Activated CD8-positive, alpha-beta memory T cell treated with anti-CD3 and anti-CD28 coated beads for 36 hours (primary cell): ENCODE results near the gene HEY2. TPM values are rescaled to one million over a fixed set of nuclear protein-coding genes. Genes with fewer than 3 reads are reported as not detected.

Source experiments
- CTCF ChIA-PET: fragments of 350-600 bp; sonication (Branson Sonifier 250); formaldehyde crosslinking; loops from one replicate; lab custom pipeline; 2021; ENCODE audit warnings: antibody characterized with exemption; lab: Charles Lee
- POLR2A ChIA-PET: fragments of 350-600 bp; sonication (Branson Sonifier 250); formaldehyde crosslinking; loops from one replicate; lab custom pipeline; 2021; ENCODE audit warnings: antibody characterized with exemption; lab: Charles Lee
- total RNA-seq, 2 experiments: library from RNA; stranded (reverse); gene quantifications; one replicate each; pipeline ENCODE4 v1.2.3, GENCODE V29; 2021

The HEY2 gene
- total RNA-seq, 2 experiments from 2014 or later: not detected

DNA sequence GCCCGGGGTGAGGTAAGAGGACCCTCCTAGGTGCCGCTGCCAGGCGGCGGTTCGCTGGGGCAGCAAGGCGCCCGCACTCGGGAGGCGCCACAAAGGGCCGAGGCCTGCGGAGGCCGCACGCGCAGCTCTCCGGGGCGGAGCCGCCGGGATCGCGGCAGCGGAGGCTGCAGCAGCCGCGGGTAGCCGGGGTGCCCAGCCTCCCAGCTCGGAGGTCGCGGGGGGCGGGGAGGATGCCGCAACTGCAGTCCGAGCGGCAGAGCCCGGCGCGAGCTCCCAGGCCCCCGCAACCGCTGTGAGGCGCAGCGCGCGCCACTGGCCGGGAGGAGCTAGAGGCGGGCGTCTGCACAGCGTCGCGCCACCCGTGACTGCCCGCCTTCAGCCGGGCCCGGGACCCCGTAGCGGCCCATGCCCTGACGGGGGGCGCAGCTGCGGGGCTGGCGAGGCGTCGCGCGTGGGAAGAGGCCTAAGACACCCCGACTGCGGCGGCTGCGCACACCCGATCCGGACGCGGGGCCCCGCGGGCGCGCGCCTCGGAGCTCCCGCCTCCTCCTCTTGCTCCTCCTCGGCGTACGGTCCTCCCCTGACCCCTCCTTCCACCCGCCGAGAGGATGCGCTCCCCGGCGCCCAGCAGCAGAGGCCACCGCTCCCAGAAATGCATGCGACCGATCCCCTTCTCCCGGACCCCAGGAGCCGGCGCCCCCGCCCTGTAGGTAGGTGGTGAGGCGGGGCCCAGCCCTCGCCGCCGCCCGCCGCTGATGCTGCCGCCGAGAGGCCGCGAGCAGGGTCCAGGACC lies 41.1 kb downstream of the HEY2 start, which contains the start of gene NCOA7:
NCOA7 (plus strand) TSS at position 603 of the 793 bp plus-strand sequence. CDS start 24,395 bp downstream, outside the sequence.
- ChIA-PET CTCF (interaction anchor here (0.7 to 3.7 kb wide), 13 partner anchors 9 to 489 kb away, joined by 3 to 29 read pairs (median 3); partner anchors contain the start of genes HDDC2, HINT3 and TRMT11), POLR2A (interaction anchor here (0.6 to 4.5 kb wide), 11 partner anchors 9 to 490 kb away, joined by 3 to 72 read pairs (median 4); partner anchors contain the start of genes HDDC2, HINT3 and TRMT11)

GRCh38 chr6:125791151-125791819 lies 41.9 kb downstream of the HEY2 start:
- ChIA-PET POLR2A (interaction anchor here (0.6 to 4.5 kb wide), 9 partner anchors 10 to 490 kb away, joined by 3 to 72 read pairs (median 8); partner anchors contain the start of genes HDDC2, HINT3 and TRMT11), CTCF (interaction anchor here (0.7 to 3.7 kb wide), 12 partner anchors 10 to 489 kb away, joined by 3 to 29 read pairs (median 4); partner anchors contain the start of genes HDDC2, HINT3 and TRMT11)

DNA sequence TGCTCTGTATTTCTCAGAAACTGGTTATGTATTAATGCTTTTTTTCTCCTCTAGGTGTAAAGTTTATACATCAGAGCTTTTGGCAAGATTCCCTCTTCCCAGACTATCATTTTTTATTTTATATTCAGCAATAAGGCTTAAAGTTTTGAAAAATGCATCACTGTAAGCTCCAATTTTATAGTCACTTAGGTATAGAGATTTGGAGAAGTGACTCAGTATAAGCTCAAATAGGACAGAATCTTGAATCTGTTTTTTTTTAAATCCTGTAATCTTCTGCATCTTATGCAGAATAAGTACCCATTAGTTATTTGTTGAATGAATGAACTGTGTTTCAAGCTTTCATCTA lies 42.4 kb downstream of the HEY2 start:
- ChIA-PET CTCF (interaction anchor here (0.7 to 3.7 kb wide), 5 partner anchors 11 to 195 kb away, joined by 3 to 29 read pairs (median 7); partner anchors contain the start of genes HINT3 and TRMT11), POLR2A (interaction anchor here (1.0 to 4.5 kb wide), 3 partner anchors 11 to 165 kb away, joined by 3 to 26 read pairs (median 8); partner anchors contain the start of gene HINT3)

DNA sequence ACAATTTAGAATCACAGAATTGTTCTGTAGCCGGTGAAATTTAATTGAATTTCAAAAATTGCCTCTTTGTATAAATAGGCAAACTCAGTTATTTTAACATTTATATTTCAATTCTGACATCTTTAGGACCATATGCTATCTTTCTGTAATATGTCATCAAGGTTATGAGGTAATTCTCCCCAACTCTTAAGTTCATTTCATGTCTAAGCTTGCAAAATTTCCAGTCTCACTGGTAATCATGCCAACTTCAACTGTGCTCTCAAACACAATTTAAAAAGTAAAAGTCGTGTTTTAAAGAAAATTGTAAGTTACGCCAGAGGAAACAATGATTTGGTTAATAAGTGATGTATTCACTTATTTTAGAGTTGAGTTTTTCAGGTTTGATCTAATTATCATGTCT lies 42.7 kb downstream of the HEY2 start:
- CTCF ChIA-PET: interaction anchor here (0.7 to 3.7 kb wide), 4 partner anchors 11 to 165 kb away, joined by 3 to 29 read pairs (median 5); partner anchors contain the start of gene HINT3

DNA sequence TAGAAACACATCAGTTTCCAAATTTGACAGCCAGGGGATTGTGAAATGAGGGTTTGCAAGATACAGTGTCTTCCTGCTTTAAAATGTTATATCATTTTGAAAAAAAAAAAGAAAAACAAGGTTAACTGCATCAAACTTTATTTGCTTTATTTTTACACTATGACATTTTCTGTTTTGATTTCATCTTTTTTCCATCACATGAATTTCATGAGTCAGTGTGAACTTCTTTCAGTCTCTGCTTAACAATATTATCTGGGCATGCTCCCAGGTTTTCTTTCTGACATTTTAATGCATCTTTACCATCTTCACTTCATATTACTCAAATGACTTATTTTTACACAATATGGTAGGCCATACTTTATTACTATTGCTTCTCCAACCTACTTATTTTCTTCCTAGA lies 43.2 kb downstream of the HEY2 start:
- CTCF ChIA-PET: interaction anchor here (2.3 to 3.7 kb wide), 2 partner anchors 12 to 164 kb away, joined by 7 to 29 read pairs; partner anchors contain the start of gene HINT3
- POLR2A ChIA-PET: interaction anchor here (4.5 kb wide), 1 partner anchor 164 kb away, joined by 26 read pairs; the partner anchor contains the start of gene HINT3

More for the DNA sequence above, 42.7 kb downstream of the HEY2 start:
- POLR2A ChIA-PET: interaction anchor here (1.1 to 4.5 kb wide), 2 partner anchors 11 to 165 kb away, joined by 8 to 26 read pairs; partner anchors contain the start of gene HINT3

DNA sequence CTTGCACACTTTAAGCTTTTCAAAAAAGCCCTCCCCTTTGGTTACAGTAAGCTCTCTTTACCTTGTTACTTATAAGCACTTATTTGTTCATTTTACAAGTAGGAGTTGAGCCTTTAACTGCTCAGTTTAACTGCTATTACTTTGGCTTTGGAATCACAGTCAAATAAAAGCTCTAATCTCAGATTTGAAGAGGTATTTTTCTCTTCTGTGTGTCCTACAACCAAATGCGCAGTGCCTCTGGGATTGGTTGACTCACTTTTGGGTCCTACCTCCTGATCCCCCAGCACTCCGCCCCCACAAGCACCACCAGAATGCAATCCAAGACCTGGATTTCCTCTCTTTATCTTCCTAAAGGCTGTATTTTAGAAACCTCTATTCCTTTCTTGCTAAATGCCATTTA lies 43.8 kb downstream of the HEY2 start:
- POLR2A ChIA-PET: interaction anchor here (4.5 kb wide), 1 partner anchor 164 kb away, joined by 26 read pairs; the partner anchor contains the start of gene HINT3
- CTCF ChIA-PET: interaction anchor here (1.2 to 2.3 kb wide), 2 partner anchors 12 to 198 kb away, joined by 3 to 7 read pairs; no protein-coding TSS in a partner anchor

GRCh38 chr6:125793863-125794262 lies 44.4 kb downstream of the HEY2 start:
- POLR2A ChIA-PET: no interaction called here
- CTCF ChIA-PET: interaction anchor here (1.0 to 1.6 kb wide), 3 partner anchors 14 to 197 kb away, joined by 3 to 7 read pairs (median 3); no protein-coding TSS in a partner anchor

- POLR2A ChIA-PET: no interaction called here
These were observed 45.1 kb downstream of the HEY2 start for GRCh38 chr6:125794342-125795137.

GRCh38 chr6:125795301-125795700 lies 45.9 kb downstream of the HEY2 start:
- ChIA-PET POLR2A (no interaction called here), CTCF (interaction anchor here (0.6 to 1.6 kb wide), 2 partner anchors 12 to 23 kb away, joined by 5 to 7 read pairs; no protein-coding TSS in a partner anchor)

More at GRCh38 chr6:125794342-125795137, 45.1 kb downstream of the HEY2 start:
- CTCF ChIA-PET: interaction anchor here (0.6 to 1.6 kb wide), 4 partner anchors 13 to 196 kb away, joined by 3 to 7 read pairs (median 4); no protein-coding TSS in a partner anchor

- CTCF ChIA-PET: interaction anchor here (0.7 to 1.3 kb wide), 2 partner anchors 29 to 165 kb away, joined by 3 read pairs; no protein-coding TSS in a partner anchor
These were observed 47.9 kb downstream of the HEY2 start for GRCh38 chr6:125797120-125797885.

DNA sequence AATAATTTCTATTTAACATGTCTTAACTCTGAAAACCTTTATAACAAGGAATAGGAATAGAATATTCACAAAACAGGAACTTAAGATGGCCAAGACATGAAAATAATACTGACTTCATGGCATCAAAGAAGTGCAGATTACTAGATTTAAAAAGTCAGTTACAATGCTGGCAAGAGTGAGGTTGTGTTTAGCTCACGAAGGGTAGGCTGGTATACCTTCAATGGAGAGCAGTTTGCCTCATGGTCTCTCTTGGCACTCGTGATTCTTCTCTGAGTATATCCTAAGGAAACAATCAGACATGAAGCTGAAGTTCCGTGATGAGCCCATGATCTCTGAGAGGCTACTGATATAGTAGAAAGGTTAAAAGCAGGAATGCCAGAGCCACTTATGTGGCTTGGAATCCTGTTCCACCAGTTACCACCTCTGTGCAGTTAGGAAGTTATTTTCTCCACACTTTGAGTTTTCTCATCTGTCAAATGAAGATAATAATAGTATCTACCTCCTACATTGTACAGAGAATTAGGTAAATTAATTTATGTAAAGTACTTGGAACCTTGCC lies 48.5 kb downstream of the HEY2 start:
- POLR2A ChIA-PET: no interaction called here
- CTCF ChIA-PET: no interaction called here

More at GRCh38 chr6:125797120-125797885, 47.9 kb downstream of the HEY2 start:
- POLR2A ChIA-PET: interaction anchor here (0.7 kb wide), 1 partner anchor 75 kb away, joined by 3 read pairs; no protein-coding TSS in a partner anchor

GRCh38 chr6:125798734-125799508 lies 49.5 kb downstream of the HEY2 start:
- CTCF ChIA-PET: interaction anchor here (0.7 to 1.2 kb wide), 2 partner anchors 107 to 136 kb away, joined by 3 read pairs; no protein-coding TSS in a partner anchor
- POLR2A ChIA-PET: no interaction called here

- CTCF ChIA-PET: no interaction called here
- POLR2A ChIA-PET: no interaction called here
These were observed 53.0 kb downstream of the HEY2 start for GRCh38 chr6:125802383-125802782.

GRCh38 chr6:125802943-125803377 lies 53.5 kb downstream of the HEY2 start:
- POLR2A ChIA-PET: no interaction called here
- CTCF ChIA-PET: no interaction called here

DNA sequence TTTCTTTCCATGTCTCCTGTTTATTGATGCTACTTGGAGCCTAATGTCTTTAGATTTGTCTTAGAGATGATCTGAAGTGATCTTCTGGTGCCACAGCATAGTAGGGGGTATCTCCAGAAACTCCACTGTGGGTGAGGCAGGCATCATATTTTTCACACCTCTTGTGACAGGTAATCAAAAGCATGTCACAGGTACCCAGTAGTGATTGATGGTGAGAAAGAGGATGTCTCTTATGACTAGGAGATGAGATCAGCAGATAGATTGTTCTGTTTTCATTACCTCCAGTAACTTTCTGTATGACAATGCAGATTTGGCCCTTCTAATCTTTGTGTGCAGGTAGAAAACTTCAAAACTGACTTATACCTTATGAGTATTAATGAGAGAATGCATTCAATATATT lies 54.8 kb downstream of the HEY2 start:
- CTCF ChIA-PET: interaction anchor here (0.6 kb wide), 1 partner anchor 12 kb away, joined by 3 read pairs; no protein-coding TSS in a partner anchor

More for the DNA sequence above, 54.8 kb downstream of the HEY2 start:
- POLR2A ChIA-PET: interaction anchor here (0.7 to 1.4 kb wide), 2 partner anchors 14 to 382 kb away, joined by 3 to 5 read pairs; no protein-coding TSS in a partner anchor
